Measurements from ENCODE around the gene CSPG5. TPM values are rescaled to one million over a fixed set of nuclear protein-coding genes. Genes with fewer than 3 reads are reported as not detected.

CSPG5 gene
- polyA plus RNA-seq, 1 donor (not counting 4 experiments of a cell fraction or from before 2014, with no cell fraction given): 0.14 TPM

DNA sequence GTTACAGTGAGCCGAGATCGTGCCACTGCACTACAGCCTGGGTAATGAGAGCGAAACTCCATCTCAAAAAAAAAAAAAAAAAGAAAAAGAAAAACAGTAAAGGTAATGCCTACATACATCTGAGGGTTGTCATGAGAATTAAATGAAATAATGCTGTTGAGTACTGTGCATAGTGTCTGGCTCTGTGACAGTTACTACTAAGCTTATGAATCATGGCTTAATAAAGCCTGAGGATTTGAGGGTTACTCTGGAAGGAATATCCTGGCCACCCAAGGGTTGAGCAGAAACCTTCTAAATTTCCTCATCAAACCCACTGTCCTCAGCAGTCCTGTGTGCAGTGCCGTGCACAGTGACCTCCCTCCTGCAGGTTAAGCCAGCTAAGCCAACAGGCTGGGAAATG lies 38.4 kb downstream of the CSPG5 start:
- FAIRE-seq: peak; percentile 53
- dilution Hi-C loops (cut with MboI; ENCODE audit: extremely low pct_ligation_motif_present, low sequenced_read_pairs): no loop called here
- H3K79me2 ChIP-seq (ENCODE audit: control insufficient read depth, insufficient read depth, low read length): no peaks in the 10 kb centered on the region
- H3K9me3 ChIP-seq (ENCODE audit: control insufficient read depth, low read depth, low read length): no peaks in the 10 kb centered on the region
- H3K4me2 ChIP-seq (ENCODE audit: control insufficient read depth, extremely low read depth, insufficient read depth, low read depth, low read length): no peak overlapping the region
- no peak for DNase-seq (ENCODE audit: low read depth, low spot score)
- no peaks in the 10 kb centered on the region for H3K4me1 ChIP-seq (ENCODE audit: control insufficient read depth, extremely low read depth, insufficient read depth, low read length)
- H3K4me3 ChIP-seq (ENCODE audit: control insufficient read depth in 2 of 3, extremely low read depth in 1 of 3, insufficient read depth in 2 of 3, low read depth in 1 of 3, low read length in 3 of 3): no peak overlapping the region
- no peaks in the 10 kb centered on the region for H3K9me1 ChIP-seq (ENCODE audit: control insufficient read depth, extremely low read depth, insufficient read depth, low read length)
- H2AFZ ChIP-seq (ENCODE audit: control insufficient read depth, low read length): no peak overlapping the region
- TF ChIP-seq EZH2 (IDR thresholded peaks at IDR 0.05; ENCODE audit: low read length): no peak
- TF ChIP-seq, protein P1, sequence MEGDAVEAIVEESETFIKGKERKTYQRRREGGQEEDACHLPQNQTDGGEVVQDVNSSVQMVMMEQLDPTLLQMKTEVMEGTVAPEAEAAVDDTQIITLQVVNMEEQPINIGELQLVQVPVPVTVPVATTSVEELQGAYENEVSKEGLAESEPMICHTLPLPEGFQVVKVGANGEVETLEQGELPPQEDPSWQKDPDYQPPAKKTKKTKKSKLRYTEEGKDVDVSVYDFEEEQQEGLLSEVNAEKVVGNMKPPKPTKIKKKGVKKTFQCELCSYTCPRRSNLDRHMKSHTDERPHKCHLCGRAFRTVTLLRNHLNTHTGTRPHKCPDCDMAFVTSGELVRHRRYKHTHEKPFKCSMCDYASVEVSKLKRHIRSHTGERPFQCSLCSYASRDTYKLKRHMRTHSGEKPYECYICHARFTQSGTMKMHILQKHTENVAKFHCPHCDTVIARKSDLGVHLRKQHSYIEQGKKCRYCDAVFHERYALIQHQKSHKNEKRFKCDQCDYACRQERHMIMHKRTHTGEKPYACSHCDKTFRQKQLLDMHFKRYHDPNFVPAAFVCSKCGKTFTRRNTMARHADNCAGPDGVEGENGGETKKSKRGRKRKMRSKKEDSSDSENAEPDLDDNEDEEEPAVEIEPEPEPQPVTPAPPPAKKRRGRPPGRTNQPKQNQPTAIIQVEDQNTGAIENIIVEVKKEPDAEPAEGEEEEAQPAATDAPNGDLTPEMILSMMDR (optimal IDR thresholded peaks at IDR 0.05 in 1 of 3, IDR thresholded peaks at IDR 0.05 in 1 of 3, conservative IDR thresholded peaks at IDR 0.05 in 1 of 3; ENCODE audit: extremely low read depth in 1 of 3, insufficient read depth in 2 of 3, low read length in 3 of 3): no peak
- no peak overlapping the region for H3K9ac ChIP-seq (ENCODE audit: control insufficient read depth, extremely low read depth, insufficient read depth, low read length)
- no peak overlapping the region for H3K27ac ChIP-seq (ENCODE audit: control insufficient read depth, insufficient read depth, low read length)
- H3K36me3 ChIP-seq (ENCODE audit: control insufficient read depth in 2 of 2, extremely low read depth in 1 of 2, insufficient read depth in 2 of 2, low read length in 2 of 2): no peaks in the 10 kb centered on the region
- H3K27me3 ChIP-seq (ENCODE audit: control insufficient read depth, extremely low read depth, insufficient read depth, low read length): no peaks in the 10 kb centered on the region
- H4K20me1 ChIP-seq (ENCODE audit: control insufficient read depth, extremely low read depth, insufficient read depth, low read length): no peaks in the 10 kb centered on the region

DNA sequence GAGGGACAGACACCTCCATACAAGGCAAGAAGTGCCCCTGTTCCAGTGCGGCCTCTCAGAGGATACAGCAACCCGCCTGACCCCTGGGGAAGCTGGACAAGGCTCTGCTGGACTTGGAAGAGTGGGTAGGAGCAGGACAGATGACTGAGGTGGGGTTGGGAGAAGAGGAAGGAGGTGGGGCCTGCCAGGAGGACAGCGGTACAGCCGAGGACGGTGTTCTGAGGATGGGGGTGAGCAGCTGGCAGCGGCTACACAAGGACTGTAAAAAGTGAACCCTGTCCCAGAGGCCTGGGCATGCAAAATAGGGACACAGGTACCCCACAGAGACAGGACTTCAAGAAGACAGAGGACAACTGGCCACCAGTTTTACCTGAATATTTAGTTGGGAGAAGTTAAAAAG lies 41.7 kb downstream of the CSPG5 start:
- no peak overlapping the region for H2AFZ ChIP-seq (ENCODE audit: control insufficient read depth, low read length)
- H3K9me1 ChIP-seq (ENCODE audit: control insufficient read depth, extremely low read depth, insufficient read depth, low read length): no peaks in the 10 kb centered on the region
- H3K4me1 ChIP-seq (ENCODE audit: control insufficient read depth, extremely low read depth, insufficient read depth, low read length): peaks cover 17% of the 10 kb centered on the region
- DNase-seq (ENCODE audit: low read depth, low spot score) (no peak), FAIRE-seq (no peak)
- H3K79me2 ChIP-seq (ENCODE audit: control insufficient read depth, insufficient read depth, low read length): no peaks in the 10 kb centered on the region
- no peak overlapping the region for H3K4me3 ChIP-seq (ENCODE audit: control insufficient read depth in 2 of 3, extremely low read depth in 1 of 3, insufficient read depth in 2 of 3, low read depth in 1 of 3, low read length in 3 of 3)
- no peak overlapping the region for H3K9ac ChIP-seq (ENCODE audit: control insufficient read depth, extremely low read depth, insufficient read depth, low read length)
- no peak overlapping the region for H3K27ac ChIP-seq (ENCODE audit: control insufficient read depth, insufficient read depth, low read length)
- no peaks in the 10 kb centered on the region for H3K27me3 ChIP-seq (ENCODE audit: control insufficient read depth, extremely low read depth, insufficient read depth, low read length)
- no peaks in the 10 kb centered on the region for H3K9me3 ChIP-seq (ENCODE audit: control insufficient read depth, low read depth, low read length)
- no peak overlapping the region for H3K4me2 ChIP-seq (ENCODE audit: control insufficient read depth, extremely low read depth, insufficient read depth, low read depth, low read length)
- dilution Hi-C loops (cut with MboI; ENCODE audit: extremely low pct_ligation_motif_present, low sequenced_read_pairs): no loop called here
- TF ChIP-seq, protein P1 (optimal IDR thresholded peaks at IDR 0.05 in 1 of 3, IDR thresholded peaks at IDR 0.05 in 1 of 3, conservative IDR thresholded peaks at IDR 0.05 in 1 of 3; ENCODE audit: extremely low read depth in 1 of 3, insufficient read depth in 2 of 3, low read length in 3 of 3): no peak
- no peaks in the 10 kb centered on the region for H3K36me3 ChIP-seq (ENCODE audit: control insufficient read depth in 2 of 2, extremely low read depth in 1 of 2, insufficient read depth in 2 of 2, low read length in 2 of 2)
- H4K20me1 ChIP-seq (ENCODE audit: control insufficient read depth, extremely low read depth, insufficient read depth, low read length): no peaks in the 10 kb centered on the region
